Measurements from ENCODE around the gene MBLAC1. TPM values are rescaled to one million over a fixed set of nuclear protein-coding genes. Genes with fewer than 3 reads are reported as not detected.

MBLAC1 gene
- total RNA-seq, 2 experiments from 2014 or later: 2.3 to 2.9 TPM

GRCh38 chr7:100157334-100158228 is 30.8 kb downstream of the MBLAC1 start:
- CTCF ChIA-PET: interaction anchor here (1.0 to 2.9 kb wide), 4 partner anchors 9 to 60 kb away, joined by 3 to 11 read pairs (median 6); no protein-coding TSS in a partner anchor
- H3K27me3 Mint-ChIP-seq (ENCODE audit: low read depth): no peaks in the 10 kb centered on the region
- H3K27ac Mint-ChIP-seq: peak overlapping the region; percentile 83
- H3K4me1 Mint-ChIP-seq (ENCODE audit: low read depth): peaks cover 29% of the 10 kb centered on the region
- H3K4me3 Mint-ChIP-seq: peak overlapping the region; percentile 78
- no peaks in the 10 kb centered on the region for H3K9me3 Mint-ChIP-seq
- DNase-seq: peak; percentile 14
- intact Hi-C loops (cut with micrococcal nuclease): loop anchor here (1.0 kb wide), 2 partner anchors 9 kb away; partner anchors contain the start of gene LAMTOR4
- H3K36me3 Mint-ChIP-seq (ENCODE audit: low read depth): peaks cover 12% of the 10 kb centered on the region

DNA sequence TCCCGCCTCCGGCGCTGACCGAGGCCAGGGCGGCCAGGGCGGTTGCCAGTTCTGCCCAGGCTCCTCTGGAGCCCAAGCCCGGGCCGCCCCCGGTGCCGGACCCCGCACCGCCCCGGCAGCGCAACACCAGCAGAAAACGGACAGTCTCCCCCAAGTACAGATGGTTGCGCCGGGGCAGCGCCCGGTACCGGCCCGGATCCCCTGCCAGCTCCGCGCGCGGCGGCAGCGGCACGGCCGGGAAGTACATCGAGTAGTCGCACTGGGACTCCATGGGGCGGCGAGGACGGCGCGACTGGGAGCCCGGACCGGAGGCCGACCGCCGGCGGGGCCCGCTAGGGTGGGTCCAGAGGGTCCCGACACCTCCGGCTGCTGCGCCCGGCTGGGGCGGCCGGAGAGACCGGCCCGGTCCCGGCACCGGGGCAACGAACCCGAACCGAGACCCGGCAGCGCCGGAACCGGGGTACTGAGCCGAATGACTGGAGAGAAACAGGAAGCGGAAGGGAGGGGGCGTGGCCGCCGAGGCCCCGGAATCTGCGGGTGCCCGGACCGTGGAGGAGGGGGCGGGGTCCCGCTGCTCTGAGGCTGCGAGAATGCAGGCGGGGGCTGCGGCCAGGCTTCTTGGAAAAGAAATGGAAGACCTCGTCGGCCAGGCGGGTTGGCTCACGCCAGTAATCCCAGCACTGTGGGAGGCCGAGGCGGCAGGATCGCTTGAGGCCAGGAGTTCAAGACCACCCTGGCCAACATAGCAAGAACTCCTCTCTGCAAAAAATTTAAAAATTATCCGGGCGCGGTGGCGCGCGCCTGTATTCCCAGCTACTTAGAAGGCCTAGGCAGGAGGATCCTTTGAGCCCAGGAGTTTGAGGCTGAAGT is 31.7 kb downstream of the MBLAC1 start, which contains the start of gene TRAPPC14:
Gene TRAPPC14, minus strand, starts transcription at position 495 of the 870 bp plus-strand sequence. Its CDS starts 224 bp downstream, at position 271.
- no peaks in the 10 kb centered on the region for H3K9me3 Mint-ChIP-seq
- peak within 1 kb of the TSS; percentile 83 for H3K27ac Mint-ChIP-seq
- intact Hi-C loops (cut with micrococcal nuclease): loop anchor here (1.0 kb wide), 2 partner anchors 8 to 10 kb away; partner anchors contain the start of gene LAMTOR4
- peak; percentile 94 for DNase-seq
- peak within 1 kb of the TSS; percentile 78 for H3K4me3 Mint-ChIP-seq
- no peaks in the 10 kb centered on the region for H3K27me3 Mint-ChIP-seq (ENCODE audit: low read depth)
- H3K36me3 Mint-ChIP-seq (ENCODE audit: low read depth): peaks cover 10% of the 10 kb centered on the region
- CTCF ChIA-PET: interaction anchor here (2.9 kb wide), 1 partner anchor 59 kb away, joined by 11 read pairs; no protein-coding TSS in a partner anchor
- peaks cover 37% of the 10 kb centered on the region for H3K4me1 Mint-ChIP-seq (ENCODE audit: low read depth)

DNA sequence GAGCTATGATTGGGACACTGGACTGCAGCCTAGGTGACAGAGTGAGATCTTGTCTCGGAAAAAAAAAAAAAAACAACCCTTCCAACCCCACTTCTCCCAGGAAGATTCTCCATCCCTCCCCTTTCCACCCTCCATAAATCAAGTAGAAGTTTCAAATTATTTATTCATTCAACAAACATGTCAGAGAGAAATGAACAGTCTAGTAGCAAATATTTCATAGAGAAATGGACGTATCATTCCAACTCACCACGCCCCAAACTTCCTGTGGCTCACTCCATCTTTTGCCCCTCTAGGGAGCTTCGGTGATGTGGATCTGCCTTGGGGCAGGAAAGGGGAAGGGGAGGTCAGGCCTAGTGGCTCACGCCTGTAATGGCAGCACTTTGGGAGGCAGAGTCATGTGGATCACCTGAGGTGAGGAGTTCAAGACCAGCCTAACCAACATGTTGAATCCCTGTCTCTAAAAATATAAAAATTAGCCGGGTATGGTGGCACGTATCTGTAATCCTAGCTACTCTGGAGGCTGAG is 32.4 kb downstream of the MBLAC1 start:
- Mint-ChIP-seq H3K4me1 (ENCODE audit: low read depth) (peaks cover 44% of the 10 kb centered on the region), H3K27ac (peak overlapping the region; percentile 73), H3K4me3 (peak overlapping the region; percentile 78), H3K36me3 (ENCODE audit: low read depth) (peaks cover 6% of the 10 kb centered on the region), H3K27me3 (ENCODE audit: low read depth) (no peaks in the 10 kb centered on the region), H3K9me3 (no peaks in the 10 kb centered on the region)
- CTCF ChIA-PET: interaction anchor here (0.7 to 0.9 kb wide), 2 partner anchors 9 to 12 kb away, joined by 4 read pairs; partner anchors contain the start of gene GAL3ST4
- DNase-seq: peak; percentile 28
- intact Hi-C loops (cut with micrococcal nuclease): no loop called here

GRCh38 chr7:100160067-100160466 is 33.3 kb downstream of the MBLAC1 start:
- H3K4me3 Mint-ChIP-seq: no peak overlapping the region
- H3K27ac Mint-ChIP-seq: no peak overlapping the region
- peaks cover 47% of the 10 kb centered on the region for H3K4me1 Mint-ChIP-seq (ENCODE audit: low read depth)
- H3K36me3 Mint-ChIP-seq (ENCODE audit: low read depth): peaks cover 6% of the 10 kb centered on the region
- intact Hi-C loops (cut with micrococcal nuclease): no loop called here
- no peaks in the 10 kb centered on the region for H3K9me3 Mint-ChIP-seq
- CTCF ChIA-PET: interaction anchor here (0.9 kb wide), 1 partner anchor 8 kb away, joined by 4 read pairs; the partner anchor contains the start of gene GAL3ST4
- no peak for DNase-seq
- H3K27me3 Mint-ChIP-seq (ENCODE audit: low read depth): no peaks in the 10 kb centered on the region

GRCh38 chr7:100163006-100163531 is 36.3 kb downstream of the MBLAC1 start:
- intact Hi-C loops (cut with micrococcal nuclease): no loop called here

GRCh38 chr7:100163871-100164270 is 37.1 kb downstream of the MBLAC1 start:
- Mint-ChIP-seq H3K4me3 (no peak overlapping the region), H3K27ac (peak overlapping the region; percentile 68), H3K27me3 (ENCODE audit: low read depth) (no peaks in the 10 kb centered on the region), H3K36me3 (ENCODE audit: low read depth) (peaks cover 2% of the 10 kb centered on the region), H3K4me1 (ENCODE audit: low read depth) (peaks cover 61% of the 10 kb centered on the region), H3K9me3 (no peaks in the 10 kb centered on the region)
- intact Hi-C loops (cut with micrococcal nuclease): no loop called here
- CTCF ChIA-PET: interaction anchor here (1.2 kb wide), 1 partner anchor 33 kb away, joined by 3 read pairs; no protein-coding TSS in a partner anchor
- DNase-seq: no peak

More at GRCh38 chr7:100163006-100163531, 36.3 kb downstream of the MBLAC1 start:
- no peaks in the 10 kb centered on the region for H3K9me3 Mint-ChIP-seq
- peak overlapping the region; percentile 68 for H3K27ac Mint-ChIP-seq
- H3K36me3 Mint-ChIP-seq (ENCODE audit: low read depth): peaks cover 2% of the 10 kb centered on the region
- H3K4me1 Mint-ChIP-seq (ENCODE audit: low read depth): peaks cover 54% of the 10 kb centered on the region
- H3K4me3 Mint-ChIP-seq: no peak overlapping the region
- H3K27me3 Mint-ChIP-seq (ENCODE audit: low read depth): no peaks in the 10 kb centered on the region
- CTCF ChIA-PET: interaction anchor here (0.6 kb wide), 1 partner anchor 34 kb away, joined by 3 read pairs; no protein-coding TSS in a partner anchor
- DNase-seq: peak; percentile 36

DNA sequence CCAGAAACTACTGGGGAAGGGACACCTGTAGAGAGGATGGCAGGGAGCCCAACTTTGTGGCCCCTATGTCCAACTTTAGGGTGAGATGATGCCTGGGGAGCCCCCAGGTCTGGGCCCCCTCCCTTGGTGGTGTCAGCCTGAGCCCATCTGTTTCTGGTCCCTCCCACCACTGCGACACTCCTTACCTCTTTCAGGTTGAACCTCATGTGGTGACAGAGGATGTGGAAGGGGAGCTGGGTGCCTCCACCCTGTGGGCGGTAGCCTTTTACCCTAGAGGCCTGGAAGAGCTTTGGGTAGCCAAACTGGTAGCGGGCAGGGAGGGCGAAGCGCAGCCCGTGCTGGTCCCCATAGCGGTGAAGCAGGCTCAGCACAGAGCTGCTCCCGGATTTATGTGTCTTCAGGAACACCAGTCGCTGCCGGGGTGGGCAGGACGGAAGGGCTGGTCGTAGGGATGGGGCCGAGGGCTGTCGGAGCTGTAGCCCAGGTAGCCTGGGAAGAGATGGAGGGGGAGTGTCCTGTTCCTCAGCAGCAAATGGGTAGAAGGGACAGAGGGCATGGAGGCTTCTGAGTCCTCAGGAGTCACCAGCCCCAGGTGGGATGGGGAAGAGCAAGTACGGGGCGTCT is 39.7 kb downstream of the MBLAC1 start:
- Mint-ChIP-seq H3K4me1 (ENCODE audit: low read depth) (peaks cover 78% of the 10 kb centered on the region), H3K36me3 (ENCODE audit: low read depth) (peaks cover 3% of the 10 kb centered on the region), H3K27ac (peak overlapping the region; percentile 74), H3K27me3 (ENCODE audit: low read depth) (no peaks in the 10 kb centered on the region), H3K9me3 (no peaks in the 10 kb centered on the region), H3K4me3 (peak overlapping the region; percentile 78)
- CTCF ChIA-PET: interaction anchor here (0.8 to 2.6 kb wide), 10 partner anchors 9 to 241 kb away, joined by 3 to 12 read pairs (median 5); partner anchors contain the start of gene STAG3
- peak; percentile 67 for DNase-seq
- intact Hi-C loops (cut with micrococcal nuclease): loop anchor here (1.0 kb wide), 1 partner anchor 8 kb away; the partner anchor contains the start of gene TRAPPC14

DNA sequence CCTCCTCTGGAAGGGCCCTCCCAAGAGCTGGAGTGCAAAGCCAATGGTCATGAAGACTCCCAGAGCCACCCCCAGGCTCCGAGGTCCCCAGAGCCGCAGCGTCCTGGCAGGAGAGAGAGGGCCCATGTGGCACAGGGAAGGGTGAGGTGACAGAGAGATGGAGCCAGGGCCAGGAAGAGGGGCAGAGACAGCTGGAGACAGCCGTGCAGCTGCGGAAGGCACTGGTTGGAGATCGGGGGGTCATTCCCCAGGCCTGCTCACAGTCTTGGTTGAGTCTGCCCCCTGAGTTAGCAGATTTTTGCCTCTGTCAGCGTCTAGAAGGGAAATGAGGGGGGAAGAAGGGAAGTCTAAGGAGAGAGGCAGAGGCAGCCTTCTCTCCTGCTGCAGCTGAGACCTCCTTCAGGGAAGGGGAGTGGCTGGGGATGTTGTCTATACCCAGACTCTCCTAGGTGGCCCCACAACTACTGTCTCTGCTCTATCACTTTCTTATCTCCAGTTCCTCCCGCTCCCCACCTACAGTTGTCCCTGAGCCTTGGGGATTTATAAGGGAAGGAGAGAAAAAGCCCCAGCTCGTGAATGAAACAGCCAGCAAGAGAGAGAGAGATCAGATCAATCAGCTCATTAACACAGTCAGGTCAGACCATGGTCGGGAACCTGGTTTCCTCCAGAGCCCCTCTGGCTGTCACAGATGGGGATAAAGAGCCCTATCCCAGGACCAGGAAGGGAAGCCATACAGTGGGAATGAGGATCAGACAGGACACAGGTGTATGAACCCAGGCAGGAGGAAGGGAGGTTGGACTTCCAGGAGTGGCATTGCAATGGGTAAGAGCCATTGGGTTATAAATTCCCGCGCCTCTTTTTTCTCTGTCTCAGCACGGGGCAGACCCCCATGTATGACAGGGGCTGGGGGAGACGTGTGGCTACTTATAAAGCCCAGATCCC is 40.5 kb downstream of the MBLAC1 start:
- no peaks in the 10 kb centered on the region for H3K27me3 Mint-ChIP-seq (ENCODE audit: low read depth)
- peak overlapping the region; percentile 78 for H3K4me3 Mint-ChIP-seq
- peaks cover 77% of the 10 kb centered on the region for H3K4me1 Mint-ChIP-seq (ENCODE audit: low read depth)
- DNase-seq: peak; percentile 29
- CTCF ChIA-PET: interaction anchor here (0.7 to 2.6 kb wide), 10 partner anchors 7 to 240 kb away, joined by 3 to 12 read pairs (median 5); partner anchors contain the start of gene STAG3
- H3K36me3 Mint-ChIP-seq (ENCODE audit: low read depth): peaks cover 3% of the 10 kb centered on the region
- H3K27ac Mint-ChIP-seq: peak overlapping the region; percentile 74
- intact Hi-C loops (cut with micrococcal nuclease): loop anchor here (1.0 kb wide), 1 partner anchor 9 kb away; the partner anchor contains the start of gene TRAPPC14
- H3K9me3 Mint-ChIP-seq: no peaks in the 10 kb centered on the region

DNA sequence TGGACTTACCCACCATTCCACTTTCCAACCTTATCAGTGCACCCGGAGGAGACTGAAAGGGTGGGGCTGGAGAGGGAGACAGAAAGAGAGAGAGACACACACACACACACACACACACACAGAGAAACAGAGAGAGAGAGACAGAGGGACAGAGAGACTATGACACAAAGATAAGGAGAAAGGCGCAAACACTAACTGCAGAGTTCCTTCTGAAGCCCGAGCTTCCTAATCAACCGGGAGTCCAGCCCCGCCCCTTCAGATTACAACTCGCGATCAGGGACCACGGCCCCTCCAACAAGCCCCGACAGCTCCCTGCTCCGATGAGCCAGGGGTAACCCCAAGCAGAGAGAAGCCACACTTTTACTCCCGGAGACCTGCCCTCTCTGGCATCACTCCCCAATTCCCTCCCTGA is 41.2 kb downstream of the MBLAC1 start:
- H3K27me3 Mint-ChIP-seq (ENCODE audit: low read depth): no peaks in the 10 kb centered on the region
- no peaks in the 10 kb centered on the region for H3K9me3 Mint-ChIP-seq
- peaks cover 72% of the 10 kb centered on the region for H3K4me1 Mint-ChIP-seq (ENCODE audit: low read depth)
- H3K4me3 Mint-ChIP-seq: peak overlapping the region; percentile 78
- CTCF ChIA-PET: interaction anchor here (0.7 to 2.6 kb wide), 10 partner anchors 8 to 240 kb away, joined by 3 to 12 read pairs (median 4); no protein-coding TSS in a partner anchor
- peak; percentile 35 for DNase-seq
- intact Hi-C loops (cut with micrococcal nuclease): loop anchor here (1.0 kb wide), 2 partner anchors 9 to 20 kb away; partner anchors contain the start of genes GPC2, LAMTOR4 and STAG3
- peak overlapping the region; percentile 85 for H3K27ac Mint-ChIP-seq
- peaks cover 3% of the 10 kb centered on the region for H3K36me3 Mint-ChIP-seq (ENCODE audit: low read depth)

All from activated naive CD4-positive, alpha-beta T cell treated with anti-CD3 and anti-CD28 coated beads for 36 hours (primary cell).